IPS-18c (cell line): ENCODE data around the gene TEPSIN.

Experiments
- H3K4me3 ChIP-seq: 2 replicates; pipeline ENCODE4 v1.7.0; 2013; ENCODE audit warnings: low read depth, mild to moderate bottlenecking, low read length, moderate library complexity; ENCODE audit not compliant: insufficient read depth
- H3K9me3 ChIP-seq: one replicate; pipeline ENCODE4 v1.6.1; 2013; ENCODE audit warnings: mild to moderate bottlenecking, low read length, moderate library complexity; ENCODE audit not compliant: control insufficient read depth, insufficient read depth

The TEPSIN gene

GRCh38 chr17:81218991-81219390 lies 19.9 kb downstream of the TEPSIN start:
- Histone ChIP-seq H3K4me3 (no peak overlapping the region), H3K9me3 (no peaks in the 10 kb centered on the region)

GRCh38 chr17:81218459-81218858 lies 20.4 kb downstream of the TEPSIN start:
- Histone ChIP-seq H3K9me3 (no peaks in the 10 kb centered on the region), H3K4me3 (no peak overlapping the region)

GRCh38 chr17:81217491-81217890 lies 21.4 kb downstream of the TEPSIN start:
- Histone ChIP-seq H3K9me3 (no peaks in the 10 kb centered on the region), H3K4me3 (no peak overlapping the region)

GRCh38 chr17:81213978-81214377 lies 24.9 kb downstream of the TEPSIN start:
- H3K9me3 ChIP-seq, result no peaks in the 10 kb centered on the region
- H3K4me3 ChIP-seq, result no peak overlapping the region

GRCh38 chr17:81212365-81212764 lies 26.5 kb downstream of the TEPSIN start:
- H3K4me3 ChIP-seq, result no peak overlapping the region
- H3K9me3 ChIP-seq, result no peaks in the 10 kb centered on the region

GRCh38 chr17:81210868-81211267 lies 28.0 kb downstream of the TEPSIN start:
- Histone ChIP-seq H3K4me3 (no peak overlapping the region), H3K9me3 (no peaks in the 10 kb centered on the region)

GRCh38 chr17:81210466-81210865 lies 28.4 kb downstream of the TEPSIN start:
- Histone ChIP-seq H3K4me3 (no peak overlapping the region), H3K9me3 (no peaks in the 10 kb centered on the region)

- no peaks in the 10 kb centered on the region for H3K9me3 ChIP-seq
- H3K4me3 ChIP-seq, result no peak overlapping the region
Measured at GRCh38 chr17:81209141-81209540, 29.7 kb downstream of the TEPSIN start.

- Histone ChIP-seq H3K4me3 (no peak overlapping the region), H3K9me3 (no peaks in the 10 kb centered on the region)
Measured at GRCh38 chr17:81208651-81209050, 30.2 kb downstream of the TEPSIN start.

- Histone ChIP-seq H3K9me3 (no peaks in the 10 kb centered on the region), H3K4me3 (no peak overlapping the region)
Measured at GRCh38 chr17:81207610-81208581, 31.0 kb downstream of the TEPSIN start.

GRCh38 chr17:81206657-81207056 lies 32.2 kb downstream of the TEPSIN start:
- H3K9me3 ChIP-seq, result no peaks in the 10 kb centered on the region
- no peak overlapping the region for H3K4me3 ChIP-seq

- Histone ChIP-seq H3K9me3 (no peaks in the 10 kb centered on the region), H3K4me3 (no peak overlapping the region)
Measured at GRCh38 chr17:81206166-81206565, 32.7 kb downstream of the TEPSIN start.

GRCh38 chr17:81204578-81204977 lies 34.3 kb downstream of the TEPSIN start:
- H3K4me3 ChIP-seq, result no peak overlapping the region
- no peaks in the 10 kb centered on the region for H3K9me3 ChIP-seq

GRCh38 chr17:81203136-81203535 lies 35.7 kb downstream of the TEPSIN start:
- Histone ChIP-seq H3K4me3 (no peak overlapping the region), H3K9me3 (no peaks in the 10 kb centered on the region)

- Histone ChIP-seq H3K4me3 (no peak overlapping the region), H3K9me3 (no peaks in the 10 kb centered on the region)
Measured at GRCh38 chr17:81202318-81202717, 36.5 kb downstream of the TEPSIN start.

GRCh38 chr17:81200695-81201580 lies 37.9 kb downstream of the TEPSIN start:
- Histone ChIP-seq H3K9me3 (no peaks in the 10 kb centered on the region), H3K4me3 (no peak overlapping the region)

- no peaks in the 10 kb centered on the region for H3K9me3 ChIP-seq
- H3K4me3 ChIP-seq, result no peak overlapping the region
Measured at GRCh38 chr17:81200201-81200600, 38.7 kb downstream of the TEPSIN start.

- no peak overlapping the region for H3K4me3 ChIP-seq
Measured at GRCh38 chr17:81199482-81199830, 39.4 kb downstream of the TEPSIN start.

More at GRCh38 chr17:81199482-81199830, 39.4 kb downstream of the TEPSIN start:
- H3K9me3 ChIP-seq, result no peaks in the 10 kb centered on the region
